ENCODE measurements around the gene LGALS3BP.

Gene LGALS3BP

DNA sequence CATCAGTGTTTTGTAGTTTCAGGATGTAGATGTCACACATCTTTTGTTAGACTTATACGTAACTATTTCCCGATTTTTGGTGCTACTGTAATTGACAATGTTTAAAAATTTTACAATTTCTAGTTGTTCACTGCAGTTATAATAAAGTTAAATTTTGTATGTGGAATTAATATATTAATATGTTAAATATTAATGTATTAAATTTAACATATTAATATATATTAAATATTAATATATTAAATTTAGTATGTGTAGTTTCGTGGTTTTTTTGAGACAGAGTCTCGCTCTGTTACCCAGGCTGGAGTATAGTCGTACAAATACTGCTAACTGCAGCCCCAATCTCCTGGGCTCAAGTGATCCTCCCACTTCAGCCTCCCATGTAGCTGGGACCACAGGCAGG, 5.7 kb upstream of the LGALS3BP start:
- no peak overlapping the region for H3K4me3 ChIP-seq (ENCODE audit: low read depth, low read length)

DNA sequence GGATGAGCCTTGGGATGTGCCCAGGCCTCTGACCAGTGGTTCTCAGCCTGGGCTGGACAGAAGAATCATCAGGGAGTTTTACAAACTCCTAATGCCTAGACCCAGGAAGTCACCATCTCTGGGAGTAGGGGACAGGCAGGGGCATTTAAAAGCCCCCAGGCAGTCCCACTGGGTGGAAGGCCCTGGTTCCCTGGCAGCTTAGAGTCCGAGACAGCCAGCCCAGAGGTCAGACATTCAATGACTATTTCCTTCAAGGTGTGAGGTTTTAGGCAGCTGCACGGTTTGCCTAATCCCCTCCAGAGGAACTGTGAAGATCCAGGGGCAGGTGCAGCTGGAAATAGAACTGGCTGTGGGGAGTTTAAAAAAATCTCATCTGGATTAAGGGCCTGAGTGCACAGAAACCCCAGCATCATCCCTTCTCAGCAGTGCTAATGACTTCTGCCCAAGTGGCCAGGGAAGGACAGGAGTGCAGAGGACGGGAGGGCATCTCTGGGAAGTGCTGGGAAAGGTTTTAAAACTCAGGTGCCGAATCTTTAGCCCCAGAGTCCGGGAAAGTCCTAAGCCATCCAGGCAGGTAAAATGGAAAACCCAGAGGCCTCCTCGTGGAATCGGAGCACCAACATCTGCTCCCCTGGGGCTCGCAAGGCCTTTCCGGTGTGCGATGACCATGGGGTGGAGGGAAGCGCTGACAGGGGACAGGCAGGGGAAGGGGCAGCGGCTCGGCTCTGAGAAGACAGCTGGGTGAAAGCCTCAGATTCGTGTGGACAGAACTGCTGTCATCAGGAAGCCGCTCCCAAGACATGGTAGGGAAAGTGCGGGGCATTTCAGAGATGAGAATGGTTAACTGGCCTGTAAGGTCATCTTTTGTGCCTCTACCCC, 1.5 kb upstream of the LGALS3BP start:
- no peak overlapping the region for H3K4me3 ChIP-seq (ENCODE audit: low read depth, low read length)

DNA sequence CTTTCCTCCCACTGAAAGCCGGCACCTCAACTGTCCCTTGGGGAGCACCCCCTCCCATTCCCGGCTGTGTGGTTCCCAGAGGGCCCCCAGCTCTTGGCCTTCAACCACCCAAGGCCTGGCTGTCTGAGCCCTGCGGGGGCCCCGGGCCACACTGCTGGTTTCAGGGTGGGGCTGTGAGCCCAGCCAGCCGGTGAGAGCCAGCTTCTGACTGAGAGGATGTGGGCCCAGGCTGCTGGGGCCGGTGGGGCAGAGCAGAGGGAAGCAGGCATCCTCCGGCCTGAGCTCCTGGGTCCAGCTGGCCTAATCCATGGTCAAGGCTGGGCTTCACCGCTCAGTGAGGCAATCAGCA, 875 bp upstream of the LGALS3BP start:
- H3K4me3 ChIP-seq (ENCODE audit: low read depth, low read length): no peak overlapping the region

DNA sequence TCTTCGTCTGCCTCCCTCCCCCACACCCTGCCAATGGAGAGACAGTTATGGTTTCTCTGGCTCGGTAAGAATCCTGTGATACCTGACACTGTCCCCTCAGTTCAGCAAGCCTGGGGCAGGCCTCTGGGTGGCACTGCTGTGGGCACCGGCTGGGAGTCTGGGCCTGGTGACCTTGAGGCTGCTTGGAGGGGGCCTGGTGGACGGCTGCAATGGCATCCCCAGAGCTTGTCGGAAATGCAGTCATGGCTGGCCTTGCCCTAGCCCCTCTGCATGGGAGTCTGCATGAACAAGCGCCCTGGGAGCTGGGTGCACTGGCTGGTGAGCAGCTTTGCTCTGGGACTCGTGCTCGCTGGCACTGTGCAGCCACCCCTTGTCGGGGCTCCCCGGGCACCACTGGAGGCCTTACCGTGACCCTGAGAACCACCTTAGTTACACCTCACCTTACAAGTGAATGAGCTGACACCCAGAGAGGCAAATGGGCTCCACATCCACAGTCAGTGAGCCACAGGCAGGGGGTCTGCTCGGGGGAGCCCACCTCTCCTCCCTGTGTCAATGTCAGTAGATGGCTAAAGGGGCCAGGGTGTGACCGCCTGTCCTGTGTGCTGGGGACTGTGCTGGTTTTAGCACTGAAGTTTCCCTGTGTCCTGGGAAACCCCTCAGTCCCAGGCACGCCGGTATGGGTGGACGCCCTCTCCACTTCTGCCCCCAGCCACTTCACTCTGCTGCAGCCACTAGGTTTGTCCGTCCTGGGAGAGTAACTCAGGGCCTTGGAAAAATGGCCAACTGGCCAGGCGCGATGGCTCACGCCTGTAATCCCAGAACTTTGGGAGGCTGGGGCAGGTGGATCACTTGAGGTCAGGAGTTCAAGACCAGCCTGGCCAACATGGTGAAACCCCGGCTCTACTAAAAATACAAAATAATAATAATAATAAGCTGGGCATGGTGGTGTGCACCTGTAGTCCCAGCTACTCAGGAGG, 1.4 kb downstream of the LGALS3BP start:
- H3K4me3 ChIP-seq (ENCODE audit: low read depth, low read length): no peak overlapping the region

DNA sequence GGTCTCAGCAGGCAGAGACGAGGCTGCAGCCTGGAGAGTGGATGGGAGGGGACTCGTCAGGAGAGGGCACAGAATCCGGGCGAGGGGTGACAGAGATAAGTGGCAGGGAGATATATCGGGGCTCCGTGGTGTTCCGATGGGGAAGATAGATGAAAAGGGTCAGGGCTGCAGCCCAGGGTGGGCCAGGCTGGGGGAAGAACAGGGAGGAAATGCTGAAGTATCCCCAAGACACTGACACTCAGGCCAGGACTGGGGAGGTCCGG, 2.1 kb downstream of the LGALS3BP start:
- H3K4me3 ChIP-seq (ENCODE audit: low read depth, low read length): no peak overlapping the region

DNA sequence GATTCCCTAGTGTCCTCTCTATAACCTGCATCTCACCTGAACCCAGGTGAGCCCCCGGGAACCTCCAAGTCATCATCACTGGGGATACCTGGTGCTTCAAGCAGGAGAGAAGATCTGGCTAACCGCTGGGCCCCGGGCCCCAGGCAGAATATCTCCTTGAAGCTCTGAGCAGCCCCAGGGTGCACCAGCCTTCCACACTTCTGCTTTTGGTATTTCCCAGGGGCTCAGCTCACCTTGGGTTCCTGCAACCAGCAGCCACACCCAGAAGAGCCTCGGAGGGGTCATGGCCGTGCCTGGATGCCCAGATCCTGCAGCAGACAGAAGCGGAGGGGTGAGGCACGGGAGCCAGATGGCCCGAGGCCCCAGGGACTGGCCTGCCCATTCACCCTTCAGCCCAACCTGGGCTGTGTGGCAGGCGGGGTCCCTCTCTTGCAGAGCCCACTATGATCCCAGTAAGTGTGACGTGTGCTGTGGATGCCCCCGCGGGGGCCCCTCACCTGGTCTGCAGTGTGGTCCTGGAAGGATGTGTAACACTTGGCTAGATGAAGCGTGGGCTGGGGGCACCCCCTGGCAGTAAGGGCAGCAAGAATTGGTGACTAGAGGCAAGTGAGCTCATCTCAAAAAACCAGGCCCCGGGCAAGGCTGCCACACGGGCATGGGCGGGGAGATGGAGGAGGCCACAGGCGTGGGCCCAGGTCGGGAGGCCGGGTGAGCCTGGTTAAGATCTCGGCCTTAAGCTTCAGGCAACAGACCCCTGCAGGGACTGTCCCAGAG, 2.6 kb downstream of the LGALS3BP start:
- H3K4me3 ChIP-seq (ENCODE audit: low read depth, low read length): no peak overlapping the region

DNA sequence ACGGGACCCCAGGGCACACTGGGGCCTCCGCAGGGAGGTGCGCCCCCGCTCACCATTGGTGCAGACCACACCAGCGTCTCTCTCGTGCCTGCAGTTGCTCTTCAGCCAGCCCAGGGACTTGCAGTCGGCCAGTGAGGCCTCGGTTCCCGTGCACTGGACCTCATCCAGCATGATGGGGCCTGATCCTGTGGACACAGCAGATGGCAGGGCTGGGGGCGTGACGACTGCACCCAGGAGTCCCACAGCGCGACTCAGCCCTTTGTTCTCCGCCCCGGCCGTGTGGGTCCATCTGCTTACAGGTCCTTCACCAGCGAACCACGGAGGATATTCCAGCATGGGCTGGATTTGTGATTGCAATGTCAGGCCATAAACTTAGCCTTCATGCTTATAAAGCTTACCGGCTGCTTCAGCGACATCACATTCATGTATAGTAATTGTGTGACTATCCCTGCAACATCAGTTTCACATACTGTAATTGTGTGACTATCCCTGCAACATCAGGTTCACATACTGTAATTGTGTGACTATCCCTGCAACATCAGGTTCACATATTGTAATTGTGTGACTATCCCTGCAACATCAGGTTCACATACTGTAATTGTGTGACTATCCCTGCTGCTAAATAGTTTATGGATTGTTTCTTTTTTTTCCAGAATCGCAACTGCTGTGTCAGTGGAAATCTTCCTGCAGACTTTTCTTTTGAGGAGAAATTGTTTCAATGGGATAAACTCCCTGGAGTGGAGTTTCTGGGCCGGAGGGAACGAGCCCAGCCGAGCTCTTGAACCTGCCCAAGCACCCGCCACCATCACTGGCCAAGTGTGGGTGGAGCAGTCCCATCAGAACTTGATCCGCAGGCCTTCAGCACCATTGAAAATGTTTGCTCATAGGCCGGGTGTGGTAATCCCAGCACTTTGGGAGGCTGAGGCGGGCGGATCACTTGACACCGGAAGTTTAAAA, 4.8 kb downstream of the LGALS3BP start:
- no peak overlapping the region for H3K4me3 ChIP-seq (ENCODE audit: low read depth, low read length)

DNA sequence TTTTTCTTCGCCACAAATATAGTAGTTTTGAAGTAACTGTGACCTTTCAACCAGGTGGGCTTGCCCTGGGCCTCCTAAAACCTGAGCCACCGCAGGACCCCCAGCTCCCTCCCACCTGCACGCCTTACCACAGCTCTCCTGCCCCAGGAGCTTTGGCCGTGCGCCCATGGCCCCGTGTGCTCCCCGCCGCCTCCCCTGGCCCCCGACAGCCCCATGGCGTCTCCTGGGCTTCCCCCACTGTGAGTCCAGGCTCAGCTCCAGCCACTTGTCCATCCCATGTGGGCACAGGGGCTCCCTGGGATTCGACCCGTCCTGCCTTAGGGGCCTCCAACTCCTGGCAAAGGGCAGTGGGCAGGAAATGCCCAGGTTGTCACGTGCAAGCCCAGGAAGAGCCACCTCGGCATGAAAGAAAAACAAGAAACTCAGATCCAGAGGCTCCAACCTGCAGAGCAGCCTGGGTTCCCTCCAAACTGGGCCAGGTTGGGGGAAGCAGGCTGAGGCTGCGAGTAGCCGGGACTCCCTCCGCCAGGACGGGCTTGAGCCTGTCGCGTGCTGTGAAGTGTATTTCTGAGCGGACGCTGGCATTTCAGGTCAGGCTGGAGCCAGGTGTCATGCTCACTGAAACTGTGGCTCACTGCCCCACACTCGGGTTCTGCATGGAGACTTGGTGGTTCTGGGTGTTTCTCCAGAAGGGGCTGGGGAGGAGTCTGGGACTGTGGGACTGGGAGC, 5.8 kb downstream of the LGALS3BP start:
- no peak overlapping the region for H3K4me3 ChIP-seq (ENCODE audit: low read depth, low read length)

DNA sequence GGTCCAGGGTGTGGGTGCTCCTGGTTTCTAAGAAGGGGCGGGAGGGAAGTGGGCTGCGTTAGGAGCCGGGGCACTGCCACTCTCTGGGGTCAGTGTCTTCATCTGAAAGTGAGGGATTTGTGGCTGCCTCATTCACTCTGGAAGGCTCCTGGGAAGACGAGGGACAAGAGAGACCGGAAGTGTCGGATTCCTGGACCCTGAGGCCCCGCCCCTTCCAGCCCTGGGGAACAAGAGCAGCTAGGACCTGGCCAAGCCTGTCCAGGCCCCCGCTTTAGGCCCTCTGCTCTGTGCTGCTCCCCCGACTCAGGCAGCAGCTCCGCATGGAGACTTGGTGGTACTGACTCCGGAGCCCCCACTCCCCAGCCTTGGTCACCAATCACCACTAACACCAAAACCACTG, 6.5 kb downstream of the LGALS3BP start:
- no peak overlapping the region for H3K4me3 ChIP-seq (ENCODE audit: low read depth, low read length)

DNA sequence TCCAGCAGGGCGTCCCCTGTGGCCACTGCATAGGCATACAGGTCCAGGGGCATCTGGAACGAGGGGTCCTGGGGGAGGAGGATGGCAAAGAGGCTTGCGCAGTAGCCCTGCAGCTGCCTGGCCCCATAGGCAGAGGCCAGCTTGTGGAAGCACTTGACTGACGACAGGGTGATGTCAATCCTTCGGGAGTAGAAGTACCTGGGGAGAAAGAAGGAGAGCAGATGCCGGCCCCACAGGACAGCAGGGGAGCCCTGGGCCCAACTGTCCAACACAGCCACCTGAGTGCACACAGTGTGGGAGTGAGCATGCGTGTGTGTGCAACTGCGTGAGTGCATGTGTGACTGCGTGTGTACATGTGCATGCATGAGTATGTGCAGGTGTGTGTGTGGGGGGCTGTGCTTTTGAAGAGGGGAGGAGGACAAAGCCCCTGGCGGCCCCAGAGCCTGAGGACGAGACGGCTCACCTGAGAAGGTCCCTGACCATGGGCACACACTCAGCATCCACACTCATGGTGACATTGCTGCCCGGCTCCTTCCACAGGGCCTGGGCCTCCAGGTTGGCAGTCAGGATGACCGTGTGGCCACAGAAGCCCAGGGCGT, 7.1 kb downstream of the LGALS3BP start:
- no peak overlapping the region for H3K4me3 ChIP-seq (ENCODE audit: low read depth, low read length)

DNA sequence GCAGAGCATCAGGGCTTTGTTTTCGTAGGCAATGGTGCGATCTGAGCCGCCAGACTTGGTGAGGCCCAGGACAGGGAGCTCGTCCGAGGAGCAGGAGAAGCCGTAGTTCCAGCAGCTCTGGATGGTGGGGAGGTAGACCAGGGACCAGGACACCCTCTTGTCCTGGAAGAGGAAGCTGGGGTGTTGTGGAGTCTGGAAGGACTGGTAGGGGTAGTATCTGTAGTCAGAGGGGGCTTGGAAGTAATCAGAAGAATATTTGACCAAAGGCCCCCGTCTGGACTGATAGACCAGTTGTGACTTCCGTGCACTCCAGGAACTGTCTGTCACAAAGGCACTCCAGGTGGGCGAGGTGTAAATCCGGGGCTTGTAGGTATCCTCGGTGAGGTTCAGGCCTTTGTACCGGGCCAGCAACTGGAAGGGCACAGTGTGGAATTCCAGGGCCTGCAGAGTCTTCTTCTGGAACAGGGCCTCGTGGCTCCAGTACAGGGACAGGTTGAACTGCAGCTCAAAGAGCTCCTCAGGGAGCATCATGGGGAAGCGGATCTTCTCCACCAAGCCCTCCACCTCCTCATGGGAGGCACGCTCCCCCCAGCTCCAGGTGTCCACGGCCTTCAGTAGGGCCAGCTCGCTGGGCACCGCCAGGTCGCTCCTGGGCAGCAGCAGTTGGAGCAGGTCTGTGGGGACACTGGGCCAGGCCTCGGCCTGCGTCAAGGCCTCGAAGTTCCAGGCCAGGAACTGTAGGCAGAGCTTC, 7.8 kb downstream of the LGALS3BP start:
- no peak overlapping the region for H3K4me3 ChIP-seq (ENCODE audit: low read depth, low read length)

DNA sequence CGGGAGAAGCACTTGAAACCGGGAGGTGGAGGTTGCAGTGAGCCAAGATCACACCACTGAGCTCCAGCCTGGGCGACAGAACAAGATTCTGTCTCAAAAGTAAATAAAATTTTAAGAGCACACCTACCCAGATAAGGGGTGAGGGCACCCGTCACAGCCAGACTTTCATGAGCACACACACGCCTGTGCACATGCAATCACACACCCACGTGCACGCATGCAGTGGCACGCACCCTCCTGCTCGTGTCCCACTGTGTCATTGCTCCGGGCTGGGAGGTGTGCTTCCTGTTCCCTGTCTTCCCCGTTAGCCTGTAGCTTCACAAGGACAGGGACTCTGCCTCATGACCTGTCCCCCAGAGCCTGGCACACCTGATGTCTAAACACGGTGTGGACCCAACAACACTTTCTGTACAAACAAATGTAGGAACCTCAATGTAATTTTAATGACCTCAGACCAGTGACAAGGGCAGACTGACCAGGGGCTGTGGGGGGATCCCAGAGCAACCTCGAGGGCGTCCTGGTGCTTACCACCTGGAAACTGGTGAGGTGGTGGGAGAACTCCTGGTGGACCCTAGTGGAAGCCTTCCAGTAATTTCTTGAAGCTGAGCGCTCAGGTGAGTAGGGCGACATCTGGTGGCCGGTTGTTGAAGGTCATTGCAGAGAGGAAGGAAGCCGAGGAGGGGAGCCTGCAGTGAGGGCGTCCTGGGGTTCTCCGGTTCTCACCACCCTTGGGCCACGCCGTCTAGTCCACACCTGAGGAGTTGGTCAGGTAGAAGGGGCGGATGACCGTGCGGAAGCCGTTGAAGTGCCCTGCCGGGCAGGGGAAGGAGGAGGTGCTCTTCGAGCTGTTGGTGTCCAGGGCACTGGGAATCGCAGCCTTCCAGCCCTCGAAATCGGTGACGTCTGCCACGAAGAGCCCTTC, 8.6 kb downstream of the LGALS3BP start:
- H3K4me3 ChIP-seq (ENCODE audit: low read depth, low read length): no peak overlapping the region

DNA sequence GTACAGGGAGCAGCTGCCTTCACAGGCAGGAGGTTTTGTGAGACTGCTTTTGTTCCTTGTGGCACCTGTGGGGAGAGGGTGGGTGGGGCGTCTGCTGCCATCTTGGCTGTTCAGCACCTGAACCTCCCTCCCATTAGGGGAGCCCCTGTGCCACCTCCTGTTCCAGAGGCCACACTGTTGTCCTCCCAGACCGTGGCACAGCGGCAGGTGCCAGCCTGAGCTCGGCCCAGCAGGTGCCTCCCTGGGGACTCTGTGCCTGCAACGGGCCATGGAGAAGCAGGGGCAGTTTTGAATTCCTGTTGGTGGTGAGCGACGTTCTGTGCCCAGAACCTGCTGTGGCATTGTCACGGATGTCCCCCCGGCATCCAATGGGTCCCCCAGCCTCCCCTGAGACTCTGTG, 9.9 kb downstream of the LGALS3BP start:
- H3K4me3 ChIP-seq (ENCODE audit: low read depth, low read length): no peak overlapping the region

DNA sequence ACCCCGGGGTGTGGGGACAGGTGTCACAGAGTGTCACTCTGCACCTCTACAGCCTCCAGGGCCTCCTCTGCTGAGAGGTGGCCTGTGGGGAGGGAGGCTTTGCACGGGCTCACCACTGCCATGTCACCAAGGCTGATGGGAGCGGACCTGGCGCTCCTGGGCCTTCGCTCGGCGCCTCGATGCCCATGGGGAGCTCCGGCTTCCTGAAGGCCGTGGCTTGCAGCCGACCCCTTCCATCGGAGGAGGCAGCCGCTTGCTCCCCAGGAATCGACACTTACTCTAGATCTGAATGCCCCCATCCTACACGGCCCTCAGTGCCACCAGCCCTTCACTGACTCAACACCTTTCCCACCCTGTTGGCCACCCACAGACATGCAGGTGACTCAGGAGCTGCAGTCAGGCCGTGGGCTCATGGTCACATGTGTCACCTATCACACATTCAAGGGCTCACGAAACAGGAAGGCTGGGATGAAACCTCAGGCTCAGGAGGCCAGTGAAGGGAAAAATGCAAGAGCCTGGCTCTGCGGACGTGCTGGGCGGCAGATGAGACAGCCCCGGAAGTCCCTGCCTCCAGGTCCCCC, 11.9 kb downstream of the LGALS3BP start:
- H3K4me3 ChIP-seq (ENCODE audit: low read depth, low read length): no peak overlapping the region

DNA sequence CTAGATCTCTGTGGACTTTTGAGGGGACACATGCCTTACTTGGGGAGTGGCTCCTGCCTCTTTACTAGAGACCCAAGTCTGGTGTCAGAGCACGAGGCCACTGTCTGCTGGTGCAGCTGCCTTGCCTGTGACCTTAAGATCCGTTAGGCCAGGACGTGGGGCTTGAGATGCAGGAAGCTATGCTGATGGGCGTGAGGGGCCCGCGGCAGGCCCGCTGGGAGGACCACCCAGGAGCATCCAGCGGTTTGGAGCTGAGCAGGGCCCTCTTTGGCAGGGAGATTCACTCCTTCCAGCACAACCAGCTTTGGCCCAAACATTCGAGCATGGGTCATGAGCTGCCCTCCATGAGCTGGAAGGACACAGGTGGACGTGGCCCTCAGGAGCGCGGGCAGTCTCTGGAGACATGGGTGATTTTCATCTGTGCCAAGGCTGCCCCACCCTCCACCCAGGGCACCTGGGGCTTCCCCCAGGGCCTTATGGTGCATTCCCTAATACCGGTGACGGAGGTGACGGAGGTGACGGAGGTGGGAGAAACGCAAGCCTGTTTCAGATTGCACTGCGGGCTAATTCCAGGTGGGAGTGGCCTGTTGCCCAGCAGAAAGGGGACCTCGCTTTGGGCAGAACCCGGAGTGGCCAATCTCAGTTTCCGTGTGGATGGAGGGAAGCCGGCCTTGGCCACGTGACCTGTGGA, 12.7 kb downstream of the LGALS3BP start:
- no peak overlapping the region for H3K4me3 ChIP-seq (ENCODE audit: low read depth, low read length)

DNA sequence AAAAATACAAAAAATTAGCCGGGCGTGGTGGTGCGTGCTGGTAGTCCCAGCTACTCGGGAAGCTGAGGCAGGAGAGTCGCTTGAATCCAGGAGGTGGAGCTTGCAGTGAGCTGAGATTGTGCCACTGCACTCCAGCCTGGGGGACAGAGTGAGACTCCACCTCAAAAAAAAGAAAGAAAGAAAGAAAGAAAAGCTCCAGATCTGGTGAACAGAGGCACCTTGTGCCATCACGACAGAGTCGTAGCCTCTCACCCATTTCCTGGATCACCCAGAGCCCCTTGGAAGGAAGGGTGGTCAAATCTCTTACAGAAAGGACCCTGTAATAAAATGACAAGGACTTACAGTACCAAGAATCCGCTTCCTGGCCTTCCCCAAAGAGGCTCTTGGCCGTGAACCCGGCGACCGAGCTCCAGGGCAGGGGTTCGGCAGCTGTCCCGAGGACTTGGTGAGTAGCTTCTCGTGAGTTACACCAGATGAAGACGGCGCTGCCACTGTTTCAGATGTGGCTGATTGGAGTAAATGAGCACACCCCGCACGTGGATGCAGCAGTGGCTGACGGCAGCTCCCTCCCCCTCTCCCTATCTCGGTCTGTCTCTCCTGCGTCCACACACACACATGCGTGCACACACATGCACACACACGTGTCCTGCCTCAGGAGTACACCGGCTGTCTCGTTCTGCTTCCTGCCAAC, 13.5 kb downstream of the LGALS3BP start:
- H3K4me3 ChIP-seq (ENCODE audit: low read depth, low read length): no peak overlapping the region

Measured in iPS-11a (cell line).